GM19372 (cell line): ENCODE measurements around the gene SMARCA5.

Source experiments
- ATAC-seq: cut with Tn5 transposase; IDR thresholded peaks from one replicate; pipeline ENCODE4 v1.9.1; 2021; ENCODE audit warnings: mild to moderate bottlenecking, low read depth, moderate library complexity; ENCODE audit not compliant: unreplicated experiment

SMARCA5 gene

DNA sequence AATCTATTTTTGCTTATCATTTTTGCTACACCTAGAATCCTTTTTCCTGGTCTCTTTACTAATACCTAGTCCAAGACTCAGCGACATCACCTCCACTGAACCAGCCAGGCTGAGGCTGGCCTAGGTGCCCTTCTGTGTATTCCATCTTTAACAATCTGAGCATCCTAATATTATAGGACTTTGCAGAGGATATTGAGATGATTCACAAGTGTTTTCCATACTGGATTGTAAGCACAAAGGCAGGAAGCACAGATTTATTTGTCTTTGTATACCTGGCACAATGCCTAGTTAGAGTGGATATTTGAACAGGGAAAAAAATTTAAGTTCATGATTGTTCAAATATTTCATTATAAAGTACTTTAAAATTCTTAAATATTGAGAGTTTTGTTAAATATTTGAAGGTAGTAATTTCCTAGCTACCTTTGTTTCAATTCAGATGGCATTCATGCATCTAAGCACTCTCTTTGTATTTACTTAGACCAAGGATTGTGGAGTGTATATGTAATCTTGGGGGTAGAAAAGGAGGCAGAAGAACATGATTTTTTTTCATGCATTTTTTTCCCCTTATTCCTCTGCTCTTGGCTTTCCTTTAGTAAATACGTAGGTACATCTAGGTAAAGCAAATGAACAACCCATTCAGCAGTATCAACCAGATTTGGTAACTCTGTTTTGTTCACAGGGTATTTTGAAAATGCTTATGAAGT is 18.4 kb downstream of the SMARCA5 start:
- no peak for ATAC-seq

DNA sequence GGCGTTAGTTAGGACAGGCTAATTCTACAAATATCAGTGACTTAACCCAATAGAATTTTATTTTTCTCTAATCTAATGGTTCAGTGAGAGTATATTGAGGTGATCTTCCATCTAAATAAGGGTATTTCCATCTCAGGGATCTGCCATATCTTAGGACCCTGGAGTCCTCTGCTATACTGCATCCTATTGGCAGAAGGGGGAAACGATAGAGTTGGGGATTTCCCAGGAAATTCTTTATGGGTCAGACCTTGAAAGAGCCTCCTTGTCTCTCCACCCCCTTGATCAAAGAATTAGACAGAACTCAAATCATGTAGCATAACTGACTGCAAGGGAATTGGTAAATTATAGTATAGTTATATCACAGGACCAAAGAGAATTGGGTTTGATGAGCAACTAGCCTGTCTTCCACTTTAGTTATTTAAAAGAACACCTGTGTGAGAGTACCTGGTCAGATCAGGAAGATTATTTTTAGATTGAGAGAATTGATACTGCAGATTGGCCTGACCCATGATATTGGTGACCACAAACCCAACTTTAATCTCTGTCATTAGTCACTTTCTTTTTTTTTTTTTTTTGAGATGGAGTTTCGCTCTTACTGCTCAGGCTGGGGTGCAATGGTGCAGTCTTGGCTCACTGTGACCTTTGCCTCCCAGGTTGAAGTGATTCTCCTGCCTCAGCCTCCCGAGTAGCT is 25.6 kb downstream of the SMARCA5 start:
- ATAC-seq: no peak

GRCh38 chr4:143539670-143540023 is 26.1 kb downstream of the SMARCA5 start:
- no peak for ATAC-seq

- no peak for ATAC-seq
Observed at GRCh38 chr4:143549928-143550327, 36.4 kb downstream of the SMARCA5 start.

DNA sequence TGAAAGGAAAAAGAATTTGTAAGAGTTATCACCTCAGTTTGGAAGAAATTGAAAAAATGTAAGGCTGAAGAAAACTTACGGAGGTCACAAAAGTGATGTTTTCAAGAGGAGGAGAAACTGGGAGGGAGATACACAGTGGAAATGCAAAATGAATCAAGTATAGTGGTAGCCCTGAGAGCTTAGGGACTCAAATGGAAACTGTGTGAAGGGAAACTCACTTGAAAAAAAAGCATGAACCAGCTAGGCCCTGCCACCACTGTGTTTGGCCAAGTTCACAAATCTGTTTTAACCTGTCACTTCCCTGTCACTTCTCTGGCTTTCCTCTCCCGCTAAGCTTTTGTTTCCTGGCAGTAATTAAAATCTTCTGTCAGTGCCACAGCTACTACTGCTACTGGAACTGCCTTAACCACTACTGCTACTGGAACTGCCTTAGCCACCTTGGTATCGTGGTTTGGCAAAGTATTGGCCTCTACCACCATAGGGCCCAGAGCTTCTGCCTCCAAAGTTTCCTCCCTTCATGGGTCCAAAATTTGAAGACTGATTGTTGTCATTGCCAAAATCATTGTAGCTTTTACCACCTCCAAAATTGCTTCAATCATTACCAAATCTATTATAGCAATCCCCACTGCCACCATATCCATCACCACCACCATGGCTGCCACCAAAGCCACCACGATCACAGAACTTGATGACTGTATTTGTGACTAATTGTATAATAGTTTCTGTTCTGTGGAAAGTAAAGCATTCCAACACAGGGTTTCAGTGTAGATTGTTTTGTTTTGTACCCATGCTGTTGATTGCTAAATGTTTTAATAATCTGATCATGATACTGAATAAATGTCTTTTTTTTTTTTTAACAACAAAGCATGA is 41.5 kb downstream of the SMARCA5 start:
- ATAC-seq: peak; percentile 40

- ATAC-seq: no peak
Observed at GRCh38 chr4:143555676-143556075, 42.2 kb downstream of the SMARCA5 start.

- ATAC-seq: no peak
Observed at GRCh38 chr4:143558286-143558685, 44.8 kb downstream of the SMARCA5 start.

- peak; percentile 83 for ATAC-seq
Observed at GRCh38 chr4:143558823-143559756, 45.6 kb downstream of the SMARCA5 start.

DNA sequence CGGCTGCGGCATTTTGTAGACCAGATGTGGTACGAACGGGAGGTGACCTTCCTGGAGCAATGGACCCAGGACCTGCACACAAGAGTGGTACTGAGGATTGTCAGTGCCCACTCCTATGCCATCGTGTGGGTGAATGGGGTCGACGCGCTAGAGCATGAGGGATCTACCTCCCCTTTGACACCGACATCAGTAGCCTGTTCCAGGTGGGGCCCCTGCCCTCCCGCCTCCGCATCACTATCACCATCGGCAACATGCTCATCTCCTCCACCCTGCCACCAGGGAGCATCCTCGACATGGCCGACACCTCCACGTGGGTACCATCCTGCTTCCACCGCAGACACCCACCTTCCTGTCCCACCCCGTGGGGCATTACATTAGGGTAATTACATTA is 46.2 kb downstream of the SMARCA5 start:
- ATAC-seq: peak; percentile 4

DNA sequence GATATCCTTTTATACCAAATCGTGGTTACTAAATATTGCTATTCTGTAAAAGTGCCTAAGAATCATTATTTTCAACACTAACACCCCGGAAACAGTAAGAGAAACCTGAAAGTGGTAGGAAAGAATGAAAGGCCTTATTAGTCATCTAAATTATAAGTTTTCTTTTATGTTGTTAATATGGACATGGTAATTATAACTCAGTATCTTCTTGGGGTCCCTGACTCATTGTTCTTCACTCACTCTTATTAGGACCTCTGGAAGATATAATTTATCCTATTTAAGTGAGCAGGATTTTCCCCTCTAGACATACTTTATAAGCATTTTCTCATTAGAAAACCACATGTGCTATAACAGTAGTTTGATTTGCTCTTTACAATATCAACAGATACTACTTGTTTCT is 51.0 kb downstream of the SMARCA5 start:
- no peak for ATAC-seq

DNA sequence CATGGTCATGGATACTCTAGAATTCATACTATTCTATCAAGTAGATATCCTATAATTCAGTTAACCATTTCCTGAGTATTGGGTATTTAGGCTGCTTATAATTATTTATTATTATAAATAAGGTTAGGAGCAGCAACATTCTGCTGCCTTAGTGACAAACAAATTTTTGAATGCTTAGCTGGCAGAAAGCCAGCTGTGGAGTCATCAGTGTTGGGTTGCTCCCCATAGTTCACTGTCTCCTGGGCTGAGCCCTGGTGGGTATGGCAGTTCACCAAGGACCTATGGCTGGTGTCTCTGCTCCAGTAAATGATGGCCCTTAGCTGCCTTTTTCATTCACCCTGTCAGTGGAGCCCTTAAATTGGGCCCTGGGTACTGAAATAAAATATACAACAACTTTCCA is 61.8 kb downstream of the SMARCA5 start:
- no peak for ATAC-seq

GRCh38 chr4:143581331-143581946 is 67.9 kb downstream of the SMARCA5 start:
- ATAC-seq: no peak

GRCh38 chr4:143585548-143585947 is 72.0 kb downstream of the SMARCA5 start:
- no peak for ATAC-seq

- no peak for ATAC-seq
Observed at GRCh38 chr4:143586080-143586479, 72.6 kb downstream of the SMARCA5 start.

- no peak for ATAC-seq
Observed at GRCh38 chr4:143587703-143588102, 74.2 kb downstream of the SMARCA5 start.

DNA sequence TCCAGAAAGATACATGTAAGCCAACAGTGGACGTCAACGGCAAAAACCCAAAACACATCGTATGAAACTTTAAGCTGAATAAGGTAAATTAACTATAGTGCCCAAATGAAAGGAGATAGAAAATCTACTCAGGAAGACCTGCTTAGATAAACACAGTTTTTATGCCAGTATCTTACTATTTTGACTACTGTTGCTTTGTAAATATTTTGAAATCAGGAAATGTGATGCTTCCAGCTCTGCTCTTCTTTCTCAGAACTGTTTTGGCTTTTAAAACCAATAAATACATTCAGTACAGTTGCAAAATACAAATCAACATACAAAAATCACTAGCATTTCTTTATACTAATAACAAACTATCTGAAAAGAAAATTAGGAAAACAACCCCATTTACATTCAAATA is 83.8 kb downstream of the SMARCA5 start:
- no peak for ATAC-seq

GRCh38 chr4:143598816-143599215 is 85.3 kb downstream of the SMARCA5 start:
- no peak for ATAC-seq

GRCh38 chr4:143599827-143600226 is 86.3 kb downstream of the SMARCA5 start:
- no peak for ATAC-seq

DNA sequence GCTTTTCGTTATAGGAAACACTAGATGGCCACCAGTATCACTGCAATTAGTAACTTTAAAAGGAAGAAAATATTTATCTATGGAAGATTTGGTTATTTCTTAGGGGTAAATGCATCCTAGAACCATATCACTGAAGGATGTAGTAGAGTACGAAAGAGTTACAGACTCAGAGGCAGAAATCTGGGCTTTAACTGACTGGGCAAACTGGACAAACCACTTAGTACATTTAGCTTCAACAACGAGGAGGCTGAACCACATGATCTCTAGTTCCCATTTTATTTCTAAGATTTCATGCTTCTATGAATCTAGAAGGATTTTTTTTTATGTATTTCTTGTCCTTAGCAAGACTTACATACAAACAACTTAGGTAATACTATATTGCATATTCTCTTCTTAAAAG is 93.0 kb downstream of the SMARCA5 start:
- no peak for ATAC-seq
